IPS-18a (cell line): ENCODE data around the gene CDH12.

Source experiments
- H3K27ac ChIP-seq: one replicate; pipeline ENCODE4 v1.5.1; 2013; ENCODE audit warnings: low read length
- H3K27me3 ChIP-seq: one replicate; pipeline ENCODE4 v1.6.1; 2013; ENCODE audit warnings: mild to moderate bottlenecking, low read length; ENCODE audit not compliant: control insufficient read depth, insufficient read depth
- H3K36me3 ChIP-seq: one replicate; pipeline ENCODE4 v1.6.1; 2013; ENCODE audit warnings: low read depth, low read length; ENCODE audit not compliant: control insufficient read depth
- H3K4me1 ChIP-seq: one replicate; pipeline ENCODE4 v1.6.1; 2013; ENCODE audit warnings: low read depth, low read length; ENCODE audit not compliant: control insufficient read depth
- H3K4me3 ChIP-seq: one replicate; pipeline ENCODE4 v1.5.1; 2013; ENCODE audit warnings: low read length
- H3K9ac ChIP-seq: one replicate; pipeline ENCODE4 v1.6.1; 2013; ENCODE audit warnings: mild to moderate bottlenecking, low read length, moderate library complexity
- H3K9me3 ChIP-seq: one replicate; pipeline ENCODE4 v1.6.1; 2013; ENCODE audit warnings: low read depth, low read length; ENCODE audit not compliant: control insufficient read depth

The CDH12 gene

DNA sequence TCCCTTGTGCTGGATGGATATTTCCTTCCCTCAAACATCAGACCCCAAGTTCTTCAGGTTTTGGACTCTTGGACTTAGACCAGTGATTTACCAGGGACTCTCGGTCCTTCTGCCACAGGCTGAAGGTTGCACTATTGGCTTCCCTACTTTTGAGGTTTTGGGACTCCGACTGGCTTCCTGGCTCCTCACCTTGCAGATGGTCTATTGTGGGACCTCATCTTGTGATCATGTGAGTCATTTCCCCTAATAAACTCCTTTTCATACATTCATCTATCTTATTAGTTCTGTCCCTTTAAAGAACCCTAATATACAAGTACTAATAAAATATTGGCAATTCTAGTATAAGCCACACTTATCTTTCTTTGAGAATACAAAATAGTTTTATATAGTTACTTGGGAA lies 1078.9 kb downstream of the CDH12 start:
- no peak overlapping the region for H3K9ac ChIP-seq
- no peak overlapping the region for H3K4me3 ChIP-seq
- H3K27ac ChIP-seq, result no peak overlapping the region
- no peaks in the 10 kb centered on the region for H3K27me3 ChIP-seq
- no peaks in the 10 kb centered on the region for H3K9me3 ChIP-seq
- no peaks in the 10 kb centered on the region for H3K36me3 ChIP-seq
- no peaks in the 10 kb centered on the region for H3K4me1 ChIP-seq

GRCh38 chr5:21773456-21773855 lies 1079.7 kb downstream of the CDH12 start:
- Histone ChIP-seq H3K27me3 (no peaks in the 10 kb centered on the region), H3K9ac (no peak overlapping the region), H3K27ac (no peak overlapping the region), H3K4me3 (no peak overlapping the region), H3K9me3 (no peaks in the 10 kb centered on the region), H3K4me1 (no peaks in the 10 kb centered on the region), H3K36me3 (no peaks in the 10 kb centered on the region)

DNA sequence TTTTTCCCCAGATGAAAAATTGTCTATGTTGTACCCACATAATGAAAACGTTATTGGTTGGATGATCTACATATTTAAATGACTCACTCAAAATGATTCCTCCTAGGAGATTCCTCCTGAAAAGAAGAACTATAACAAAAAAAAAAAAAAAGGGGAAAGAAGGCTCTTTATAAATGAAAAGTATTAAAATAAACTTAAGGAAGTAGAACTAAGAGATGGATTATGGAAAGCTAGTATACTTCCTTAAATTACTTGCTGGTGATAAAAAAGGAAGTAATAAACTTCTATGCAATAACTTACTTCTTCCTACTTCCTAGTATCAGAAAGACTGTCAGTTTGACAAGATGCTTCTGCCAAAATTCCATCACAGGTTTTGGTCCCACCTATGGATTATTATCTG lies 1087.7 kb downstream of the CDH12 start:
- no peaks in the 10 kb centered on the region for H3K9me3 ChIP-seq
- H3K36me3 ChIP-seq, result no peaks in the 10 kb centered on the region
- H3K4me3 ChIP-seq, result no peak overlapping the region
- no peak overlapping the region for H3K9ac ChIP-seq
- no peaks in the 10 kb centered on the region for H3K27me3 ChIP-seq
- no peaks in the 10 kb centered on the region for H3K4me1 ChIP-seq
- no peak overlapping the region for H3K27ac ChIP-seq

- no peaks in the 10 kb centered on the region for H3K9me3 ChIP-seq
- H3K36me3 ChIP-seq, result no peaks in the 10 kb centered on the region
- no peak overlapping the region for H3K4me3 ChIP-seq
- H3K9ac ChIP-seq, result no peak overlapping the region
- H3K27me3 ChIP-seq, result no peaks in the 10 kb centered on the region
- no peaks in the 10 kb centered on the region for H3K4me1 ChIP-seq
- no peak overlapping the region for H3K27ac ChIP-seq
These were observed 1114.0 kb downstream of the CDH12 start for GRCh38 chr5:21739096-21739495.

- Histone ChIP-seq H3K27ac (no peak overlapping the region), H3K9me3 (no peaks in the 10 kb centered on the region), H3K4me3 (no peak overlapping the region), H3K4me1 (no peaks in the 10 kb centered on the region), H3K9ac (no peak overlapping the region), H3K27me3 (no peaks in the 10 kb centered on the region), H3K36me3 (no peaks in the 10 kb centered on the region)
These were observed 1129.6 kb downstream of the CDH12 start for GRCh38 chr5:21723500-21723899.

GRCh38 chr5:21711866-21712758 lies 1141.0 kb downstream of the CDH12 start:
- Histone ChIP-seq H3K4me3 (no peak overlapping the region), H3K36me3 (no peaks in the 10 kb centered on the region), H3K9me3 (no peaks in the 10 kb centered on the region), H3K27me3 (no peaks in the 10 kb centered on the region), H3K27ac (no peak overlapping the region), H3K4me1 (no peaks in the 10 kb centered on the region), H3K9ac (no peak overlapping the region)

DNA sequence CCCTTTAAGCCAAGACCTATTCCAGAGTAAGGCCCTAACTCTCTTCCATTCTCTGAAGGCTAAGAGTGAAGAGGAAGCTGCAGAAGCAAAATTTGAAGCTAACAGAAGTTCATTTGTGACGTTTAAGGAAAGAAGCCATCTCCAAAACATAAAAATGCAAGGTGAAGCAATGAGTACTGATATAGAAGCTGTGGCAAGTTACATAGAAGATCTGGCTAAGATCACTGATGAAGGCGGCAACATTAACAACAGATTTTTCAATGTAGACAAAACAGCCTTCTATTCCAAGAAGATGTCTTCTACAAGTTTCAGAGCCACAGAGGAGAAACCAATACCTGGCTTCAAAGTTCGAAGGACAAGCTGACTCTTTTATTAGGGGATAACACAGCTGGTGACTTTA lies 1143.4 kb downstream of the CDH12 start:
- H3K9ac ChIP-seq, result no peak overlapping the region
- H3K27ac ChIP-seq, result no peak overlapping the region
- no peaks in the 10 kb centered on the region for H3K36me3 ChIP-seq
- no peaks in the 10 kb centered on the region for H3K9me3 ChIP-seq
- H3K4me3 ChIP-seq, result no peak overlapping the region
- no peaks in the 10 kb centered on the region for H3K4me1 ChIP-seq
- H3K27me3 ChIP-seq, result no peaks in the 10 kb centered on the region

DNA sequence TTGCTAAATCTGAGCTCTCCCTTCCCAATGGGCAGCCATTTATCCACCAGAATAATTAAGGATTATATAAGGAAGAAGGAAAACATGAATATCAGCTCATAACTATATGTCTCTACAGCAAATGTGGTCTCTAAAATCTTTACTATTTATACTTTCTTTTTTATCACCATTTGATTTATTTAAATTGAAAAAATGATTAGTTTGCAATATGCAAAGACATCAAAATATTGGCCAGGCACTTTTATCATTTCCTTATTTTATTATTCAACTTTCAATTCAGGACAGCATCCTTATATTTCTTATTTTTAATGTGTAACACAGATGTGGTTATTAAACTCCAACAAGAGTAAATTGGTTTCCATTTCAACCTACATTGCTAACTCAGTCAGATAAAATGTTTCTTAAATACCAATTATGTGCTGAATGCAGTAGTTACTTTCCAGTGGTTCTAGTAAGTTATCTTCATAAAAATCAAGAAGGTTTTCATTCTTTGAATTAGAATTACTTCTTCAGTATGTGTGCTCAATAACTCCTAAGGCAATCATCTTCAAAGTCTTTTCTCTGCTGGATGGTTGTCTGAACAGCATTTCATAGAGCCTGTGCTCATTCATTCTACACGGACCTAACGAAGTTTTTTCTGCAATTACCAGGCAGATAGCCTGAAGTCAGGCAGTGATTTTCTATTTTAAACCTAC lies 1148.0 kb downstream of the CDH12 start:
- Histone ChIP-seq H3K9ac (no peak overlapping the region), H3K4me1 (no peaks in the 10 kb centered on the region), H3K4me3 (no peak overlapping the region), H3K27me3 (no peaks in the 10 kb centered on the region), H3K27ac (no peak overlapping the region), H3K36me3 (no peaks in the 10 kb centered on the region), H3K9me3 (no peaks in the 10 kb centered on the region)

- no peak overlapping the region for H3K27ac ChIP-seq
- no peak overlapping the region for H3K4me3 ChIP-seq
These were observed 1151.8 kb downstream of the CDH12 start for GRCh38 chr5:21701317-21701716.

More at GRCh38 chr5:21701317-21701716, 1151.8 kb downstream of the CDH12 start:
- no peaks in the 10 kb centered on the region for H3K27me3 ChIP-seq
- H3K9me3 ChIP-seq, result no peaks in the 10 kb centered on the region
- H3K4me1 ChIP-seq, result no peaks in the 10 kb centered on the region
- no peaks in the 10 kb centered on the region for H3K36me3 ChIP-seq
- no peak overlapping the region for H3K9ac ChIP-seq
